Transverse colon (tissue), 4 donors: ENCODE results near the gene ROR1.

Experiments
- EP300 ChIP-seq: sonication (generic); formaldehyde crosslinking; IDR thresholded peaks from one replicate; pipeline ENCODE4 v1.6.1; 2017; ENCODE audit warnings: antibody characterized with exemption, low read depth
- POLR2A ChIP-seq: fragments of 450-650 bp; IDR thresholded peaks from one replicate; pipeline ENCODE4 v1.6.1; 2016; ENCODE audit warnings: antibody characterized with exemption, mild to moderate bottlenecking, moderate library complexity
- POLR2AphosphoS5 ChIP-seq, 3 donors: sonication (generic); formaldehyde crosslinking; IDR thresholded peaks; one replicate each; pipeline ENCODE4 v1.6.1; 2016; ENCODE audit warnings: antibody characterized with exemption in 3 of 3
- TF ChIP-seq, protein P1 (sequence below), 5 experiments: fragments of 200-600 bp in 3 of 5; fragments of 450-650 bp in 2 of 5; sonication (generic) in 3 of 5; IDR thresholded peaks; 1 replicate in 2 of 5; 2 replicates in 3 of 5; pipeline ENCODE4 v1.5.1; 2016 to 2017; ENCODE audit warnings: antibody characterized with exemption in 5 of 5, inconsistent platforms in 3 of 5, mild to moderate bottlenecking in 2 of 5, moderate library complexity in 1 of 5

- TF ChIP-seq, protein P1, sequence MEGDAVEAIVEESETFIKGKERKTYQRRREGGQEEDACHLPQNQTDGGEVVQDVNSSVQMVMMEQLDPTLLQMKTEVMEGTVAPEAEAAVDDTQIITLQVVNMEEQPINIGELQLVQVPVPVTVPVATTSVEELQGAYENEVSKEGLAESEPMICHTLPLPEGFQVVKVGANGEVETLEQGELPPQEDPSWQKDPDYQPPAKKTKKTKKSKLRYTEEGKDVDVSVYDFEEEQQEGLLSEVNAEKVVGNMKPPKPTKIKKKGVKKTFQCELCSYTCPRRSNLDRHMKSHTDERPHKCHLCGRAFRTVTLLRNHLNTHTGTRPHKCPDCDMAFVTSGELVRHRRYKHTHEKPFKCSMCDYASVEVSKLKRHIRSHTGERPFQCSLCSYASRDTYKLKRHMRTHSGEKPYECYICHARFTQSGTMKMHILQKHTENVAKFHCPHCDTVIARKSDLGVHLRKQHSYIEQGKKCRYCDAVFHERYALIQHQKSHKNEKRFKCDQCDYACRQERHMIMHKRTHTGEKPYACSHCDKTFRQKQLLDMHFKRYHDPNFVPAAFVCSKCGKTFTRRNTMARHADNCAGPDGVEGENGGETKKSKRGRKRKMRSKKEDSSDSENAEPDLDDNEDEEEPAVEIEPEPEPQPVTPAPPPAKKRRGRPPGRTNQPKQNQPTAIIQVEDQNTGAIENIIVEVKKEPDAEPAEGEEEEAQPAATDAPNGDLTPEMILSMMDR (IDR thresholded peaks at IDR 0.05) = no peak
- TF ChIP-seq POLR2AphosphoS5 (IDR thresholded peaks at IDR 0.05) (no peak), POLR2A (no peak), EP300 (no peak)
These were observed 124.8 kb downstream of the ROR1 start for GRCh38 chr1:63898428-63899196.
